Mucosa of descending colon (tissue), 3 donors: ENCODE measurements around the gene CBLN4. TPM values are rescaled to one million over a fixed set of nuclear protein-coding genes. Genes with fewer than 3 reads are reported as not detected.

Experiments used
- ATAC-seq: fragments of 200-7000 bp; cut with Tn5 transposase; one replicate; pipeline ENCODE4 v1.9.1; 2020; ENCODE audit warnings: mild to moderate bottlenecking, moderate library complexity
- DNase-seq, 3 donors: peaks; one replicate each; pipeline ENCODE4 v3.0.0-alpha.2; 2020
- H3K36me3 ChIP-seq: fragments of 200-600 bp; one replicate; pipeline ENCODE4 v1.8.0; 2021; ENCODE audit warnings: low read depth, mild to moderate bottlenecking
- H3K4me1 ChIP-seq: fragments of 200-600 bp; one replicate; pipeline ENCODE4 v1.8.0; 2021; ENCODE audit warnings: low read depth, mild to moderate bottlenecking
- H3K4me3 ChIP-seq: fragments of 200-600 bp; one replicate; pipeline ENCODE4 v1.8.0; 2021; ENCODE audit warnings: mild to moderate bottlenecking
- H3K9me3 ChIP-seq: fragments of 200-600 bp; one replicate; pipeline ENCODE4 v1.8.0; 2021; ENCODE audit warnings: mild to moderate bottlenecking
- CTCF ChIP-seq: fragments of 200-600 bp; IDR thresholded peaks from one replicate; pipeline ENCODE4 v1.8.0; 2022; ENCODE audit warnings: antibody characterized with exemption, mild to moderate bottlenecking
- intact Hi-C, 2 donors: fragments of 100-400 bp; cut with DNase I in 1 of 2; cut with micrococcal nuclease in 1 of 2; formaldehyde crosslinking; loops; one replicate each; pipeline versions ENCODE4 v1.11.0 to v1.11.1; 2022; cut with DNase I, micrococcal nuclease
- total RNA-seq, 3 donors: library from RNA; stranded (reverse); fragmentation: NEBNext Ultra II Directional in 2 of 3; extraction: Animal tissue kit (Norgen Biotek cat#: 25700) in 2 of 3; gene quantifications; one replicate each; pipeline versions ENCODE4 v1.2.1 to v1.2.4, GENCODE V29; 2021 to 2023
- donor health status: DM: no; HTN: no; CAD: no; lungs with moderate emphysema.
- donor health status: DM: no; HTN: no; CAD: no.
- donor health status: DM: no; HTN: yes; CAD: no.

Gene CBLN4
- total RNA-seq, 3 donors from 2014 or later, result not detected

- no peaks in the 10 kb centered on the region for H3K4me1 ChIP-seq
- ATAC-seq (no peak), DNase-seq (no peak)
- intact Hi-C loops, result no loop called here
- no peak for TF ChIP-seq CTCF
- no peaks in the 10 kb centered on the region for H3K9me3 ChIP-seq
- no peak overlapping the region for H3K4me3 ChIP-seq
- H3K36me3 ChIP-seq, result no peaks in the 10 kb centered on the region
Observed at GRCh38 chr20:55964790-55965189, 40.5 kb downstream of the CBLN4 start.

GRCh38 chr20:55961376-55962330 is 43.7 kb downstream of the CBLN4 start:
- Histone ChIP-seq H3K9me3 (no peaks in the 10 kb centered on the region), H3K4me1 (no peaks in the 10 kb centered on the region), H3K36me3 (no peaks in the 10 kb centered on the region), H3K4me3 (no peak overlapping the region)
- TF ChIP-seq CTCF, result no peak
- ATAC-seq (no peak), DNase-seq (no peak)
- intact Hi-C loops, result no loop called here

GRCh38 chr20:55953201-55953600 is 52.1 kb downstream of the CBLN4 start:
- intact Hi-C loops, result no loop called here
- ATAC-seq (no peak), DNase-seq (no peak)
- Histone ChIP-seq H3K9me3 (no peaks in the 10 kb centered on the region), H3K4me1 (no peaks in the 10 kb centered on the region), H3K4me3 (no peak overlapping the region), H3K36me3 (no peaks in the 10 kb centered on the region)
- no peak for TF ChIP-seq CTCF

- Histone ChIP-seq H3K9me3 (no peaks in the 10 kb centered on the region), H3K4me1 (no peaks in the 10 kb centered on the region), H3K36me3 (no peaks in the 10 kb centered on the region), H3K4me3 (no peak overlapping the region)
- ATAC-seq (no peak), DNase-seq (no peak)
- intact Hi-C loops, result no loop called here
- no peak for TF ChIP-seq CTCF
Observed at GRCh38 chr20:55947701-55948100, 57.6 kb downstream of the CBLN4 start.

Other genes with a start within 250 kb of the CBLN4 start
- not detected for gene MC3R, start 243.2 kb upstream of the CBLN4 start, total RNA-seq